ENCODE data around the gene RHOD. TPM values are rescaled to one million over a fixed set of nuclear protein-coding genes. Genes with fewer than 3 reads are reported as not detected.

RHOD gene
- total RNA-seq, 1 experiment from 2014 or later: 17.1 TPM

GRCh38 chr11:67079065-67079705, 22.5 kb downstream of the RHOD start:
- Histone ChIP-seq H3K4me3 (ENCODE audit: low read depth, low read length) (no peak overlapping the region), H3K36me3 (ENCODE audit: control insufficient read depth, insufficient read depth, low read length) (no peaks in the 10 kb centered on the region), H3K27me3 (replicated peaks; ENCODE audit: control insufficient read depth, insufficient read depth, low read length) (no peaks in the 10 kb centered on the region), H3K4me1 (peaks cover 28% of the 10 kb centered on the region), H3K9me3 (no peaks in the 10 kb centered on the region)
- ChIA-PET POLR2A (no interaction called here), CTCF (interaction anchor here (0.6 to 2.0 kb wide), 4 partner anchors 104 to 238 kb away, joined by 3 to 11 read pairs (median 7); no protein-coding TSS in a partner anchor)
- H3K9me3 Mint-ChIP-seq (ENCODE audit: unreplicated experiment): no peaks in the 10 kb centered on the region
- H3K4me3 Mint-ChIP-seq (ENCODE audit: unreplicated experiment): no peak overlapping the region
- peaks cover 9% of the 10 kb centered on the region for H3K36me3 Mint-ChIP-seq (ENCODE audit: insufficient read depth, unreplicated experiment)
- H3K4me1 Mint-ChIP-seq (ENCODE audit: low read depth, unreplicated experiment): peaks cover 23% of the 10 kb centered on the region
- H3K27me3 Mint-ChIP-seq (ENCODE audit: insufficient read depth, unreplicated experiment): no peaks in the 10 kb centered on the region
- peak overlapping the region; percentile 97 for H3K27ac Mint-ChIP-seq (ENCODE audit: unreplicated experiment)
- intact Hi-C loops (cut with micrococcal nuclease; ENCODE audit: unreplicated experiment): no loop called here
- TF ChIP-seq CTCF (IDR thresholded peaks at IDR 0.05; ENCODE audit: insufficient read depth in 1 of 2, low read depth in 1 of 2, low read length in 1 of 2, severe bottlenecking in 1 of 2, unreplicated experiment in 1 of 2): no peak
- DNase-seq: no peak
- BruUV-seq (replicated peaks): TSS peak; percentile 30

GRCh38 chr11:67082071-67082791, 25.6 kb downstream of the RHOD start:
- no peaks in the 10 kb centered on the region for H3K9me3 ChIP-seq
- Mint-ChIP-seq H3K4me3 (ENCODE audit: unreplicated experiment) (no peak overlapping the region), H3K27me3 (ENCODE audit: insufficient read depth, unreplicated experiment) (no peaks in the 10 kb centered on the region), H3K36me3 (ENCODE audit: insufficient read depth, unreplicated experiment) (peaks cover 2% of the 10 kb centered on the region), H3K4me1 (ENCODE audit: low read depth, unreplicated experiment) (peaks cover 21% of the 10 kb centered on the region), H3K27ac (ENCODE audit: unreplicated experiment) (no peak overlapping the region), H3K9me3 (ENCODE audit: unreplicated experiment) (no peaks in the 10 kb centered on the region)
- no TSS peak for BruUV-seq (replicated peaks)
- TF ChIP-seq CTCF (IDR thresholded peaks at IDR 0.05; ENCODE audit: insufficient read depth in 1 of 2, low read depth in 1 of 2, low read length in 1 of 2, severe bottlenecking in 1 of 2, unreplicated experiment in 1 of 2): peak in 1 of 2 experiments; percentile 13
- H3K36me3 ChIP-seq (ENCODE audit: control insufficient read depth, insufficient read depth, low read length): no peaks in the 10 kb centered on the region
- no peaks in the 10 kb centered on the region for H3K27me3 ChIP-seq (replicated peaks; ENCODE audit: control insufficient read depth, insufficient read depth, low read length)
- ChIA-PET POLR2A (interaction anchor here (0.5 kb wide), 2 partner anchors 37 to 146 kb away, joined by 3 to 6 read pairs; partner anchors contain the start of gene KDM2A), CTCF (interaction anchor here (0.6 to 2.7 kb wide), 5 partner anchors 12 to 235 kb away, joined by 3 to 14 read pairs (median 5); partner anchors contain the start of gene KDM2A)
- intact Hi-C loops (cut with micrococcal nuclease; ENCODE audit: unreplicated experiment): loop anchor here (5.0 kb wide), 1 partner anchor 35 kb away; the partner anchor contains the start of gene KDM2A
- H3K4me1 ChIP-seq: peaks cover 25% of the 10 kb centered on the region
- no peak for DNase-seq
- H3K4me3 ChIP-seq (ENCODE audit: low read depth, low read length): no peak overlapping the region

- Mint-ChIP-seq H3K4me3 (ENCODE audit: unreplicated experiment) (no peak overlapping the region), H3K36me3 (ENCODE audit: insufficient read depth, unreplicated experiment) (no peaks in the 10 kb centered on the region), H3K4me1 (ENCODE audit: low read depth, unreplicated experiment) (peaks cover 6% of the 10 kb centered on the region), H3K27ac (ENCODE audit: unreplicated experiment) (no peak overlapping the region), H3K27me3 (ENCODE audit: insufficient read depth, unreplicated experiment) (no peaks in the 10 kb centered on the region), H3K9me3 (ENCODE audit: unreplicated experiment) (no peaks in the 10 kb centered on the region)
- Histone ChIP-seq H3K4me1 (peaks cover 11% of the 10 kb centered on the region), H3K36me3 (ENCODE audit: control insufficient read depth, insufficient read depth, low read length) (no peaks in the 10 kb centered on the region), H3K4me3 (ENCODE audit: low read depth, low read length) (no peak overlapping the region), H3K27me3 (replicated peaks; ENCODE audit: control insufficient read depth, insufficient read depth, low read length) (no peaks in the 10 kb centered on the region), H3K9me3 (no peaks in the 10 kb centered on the region)
- no peak for DNase-seq
- intact Hi-C loops (cut with micrococcal nuclease; ENCODE audit: unreplicated experiment): loop anchor here (5.0 kb wide), 1 partner anchor 33 kb away; the partner anchor contains the start of gene KDM2A
- ChIA-PET POLR2A (no interaction called here), CTCF (interaction anchor here (0.6 to 0.8 kb wide), 3 partner anchors 35 to 60 kb away, joined by 5 to 6 read pairs (median 5); partner anchors contain the start of gene KDM2A)
- no peak for TF ChIP-seq CTCF (IDR thresholded peaks at IDR 0.05; ENCODE audit: insufficient read depth in 1 of 2, low read depth in 1 of 2, low read length in 1 of 2, severe bottlenecking in 1 of 2, unreplicated experiment in 1 of 2)
- no TSS peak for BruUV-seq (replicated peaks)
Measured at GRCh38 chr11:67083786-67084366, 27.2 kb downstream of the RHOD start.
